ENCODE data around the gene TBCK.
"Not testable (repeated sequence)": the region's sequence is repeated elsewhere in the genome, so short reads cannot be mapped to it uniquely, and the experiment has no call there.

Gene TBCK

GRCh38 chr4:106315968-106316772, at the start of gene TBCK, which contains the start of gene AIMP1:
Gene TBCK, minus strand, starts transcription at chr4:106316209. Its CDS starts 7,249 bp downstream, at chr4:106308960.
Gene AIMP1, plus strand, starts transcription at chr4:106316550. Its CDS starts 8,460 bp downstream, at chr4:106325010.
- peak; percentile 77 to 98 (median 96) for DNase-seq

GRCh38 chr4:106365613-106366012, 49.6 kb upstream of the TBCK start:
- DNase-seq = no peak

- DNase-seq = no peak
Measured at GRCh38 chr4:106364282-106364681, 48.3 kb upstream of the TBCK start.

GRCh38 chr4:106362086-106362825, 46.2 kb upstream of the TBCK start:
- DNase-seq = no peak

GRCh38 chr4:106358899-106359298, 42.9 kb upstream of the TBCK start:
- DNase-seq = no peak

- DNase-seq = no peak
Measured at GRCh38 chr4:106355193-106355592, 39.2 kb upstream of the TBCK start.

- DNase-seq = no peak
Measured at GRCh38 chr4:106353786-106354185, 37.8 kb upstream of the TBCK start.

- no peak for DNase-seq
Measured at GRCh38 chr4:106351016-106351415, 35.0 kb upstream of the TBCK start.

GRCh38 chr4:106347167-106347566, 31.2 kb upstream of the TBCK start:
- no peak for DNase-seq

- DNase-seq = no peak
Measured at GRCh38 chr4:106344647-106344970, 28.6 kb upstream of the TBCK start.

- no peak for DNase-seq
Measured at GRCh38 chr4:106343865-106344646, 28.0 kb upstream of the TBCK start.

GRCh38 chr4:106340774-106341173, 24.8 kb upstream of the TBCK start:
- no peak for DNase-seq

- no peak for DNase-seq
Measured at GRCh38 chr4:106339431-106339830, 23.4 kb upstream of the TBCK start.

GRCh38 chr4:106338671-106339070, 22.7 kb upstream of the TBCK start:
- DNase-seq = no peak

- no peak for DNase-seq
Measured at GRCh38 chr4:106337916-106338315, 21.9 kb upstream of the TBCK start.

- DNase-seq = no peak
Measured at GRCh38 chr4:106336618-106337017, 20.6 kb upstream of the TBCK start.

GRCh38 chr4:106334741-106335470, 18.9 kb upstream of the TBCK start:
- no peak for DNase-seq

GRCh38 chr4:106333186-106333585, 17.2 kb upstream of the TBCK start:
- no peak for DNase-seq

- DNase-seq = peak in 1 of 3 experiments; percentile 39
Measured at GRCh38 chr4:106329041-106329618, 13.1 kb upstream of the TBCK start.

- DNase-seq = no peak
Measured at GRCh38 chr4:106325800-106326199, 9.8 kb upstream of the TBCK start.

GRCh38 chr4:106323119-106323518, 7.1 kb upstream of the TBCK start:
- no peak for DNase-seq

- not testable (repeated sequence) for DNase-seq
Measured at GRCh38 chr4:106321814-106322213, 5.8 kb upstream of the TBCK start.
